ENCODE results near the gene PUS1. TPM values are rescaled to one million over a fixed set of nuclear protein-coding genes. Genes with fewer than 3 reads are reported as not detected.

PUS1 gene
- total and polyA plus RNA-seq, 9 of the 15 experiments (the other 6 are each of a cell fraction or from before 2014, with no cell fraction given), result 1.9 to 90.8 (median 30.0) TPM

DNA sequence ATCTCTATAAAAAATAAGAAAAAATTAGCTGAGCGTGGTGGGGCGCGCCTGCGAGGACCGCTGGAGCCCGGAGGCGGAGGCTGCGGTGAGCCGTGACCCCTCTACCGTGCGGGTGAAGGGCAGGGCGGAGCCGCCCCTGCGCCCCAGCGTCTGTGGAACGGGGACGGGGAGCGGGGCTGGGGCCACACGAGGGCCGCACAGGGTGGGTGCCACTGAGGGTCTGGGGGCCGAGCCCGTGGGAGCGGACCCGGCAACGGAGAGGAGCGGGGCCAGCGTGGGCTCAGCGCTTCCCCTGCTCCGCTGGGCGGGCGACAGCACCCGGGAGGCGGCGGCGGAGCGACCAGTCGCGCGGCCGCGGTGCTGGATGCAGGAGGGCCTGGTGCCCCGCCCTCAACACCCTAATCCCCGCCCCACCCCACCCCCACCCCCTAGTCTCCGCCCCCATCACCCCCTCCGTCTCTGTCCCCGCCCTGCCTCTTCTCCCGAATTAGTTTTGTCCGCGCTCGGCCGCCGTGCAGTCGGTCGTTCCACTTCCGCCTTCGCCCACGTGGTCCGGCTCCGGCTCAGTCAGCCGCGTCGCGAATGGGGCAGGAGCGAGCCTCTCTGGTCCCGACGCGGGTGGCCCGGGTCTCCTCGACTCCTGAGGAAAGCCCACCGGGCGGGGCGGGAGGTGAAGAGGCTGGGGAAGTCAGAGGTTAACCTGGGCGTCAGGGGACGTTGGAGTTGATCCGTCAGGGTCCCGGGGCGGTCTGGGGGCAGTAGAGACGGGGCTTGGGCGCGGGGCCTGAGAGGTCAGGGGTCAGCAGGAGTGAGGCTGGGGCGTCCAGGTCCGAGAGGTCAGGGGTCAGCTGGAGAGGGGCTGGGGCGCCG, at the start of gene PUS1 (continued):
- TF ChIP-seq, protein P1, sequence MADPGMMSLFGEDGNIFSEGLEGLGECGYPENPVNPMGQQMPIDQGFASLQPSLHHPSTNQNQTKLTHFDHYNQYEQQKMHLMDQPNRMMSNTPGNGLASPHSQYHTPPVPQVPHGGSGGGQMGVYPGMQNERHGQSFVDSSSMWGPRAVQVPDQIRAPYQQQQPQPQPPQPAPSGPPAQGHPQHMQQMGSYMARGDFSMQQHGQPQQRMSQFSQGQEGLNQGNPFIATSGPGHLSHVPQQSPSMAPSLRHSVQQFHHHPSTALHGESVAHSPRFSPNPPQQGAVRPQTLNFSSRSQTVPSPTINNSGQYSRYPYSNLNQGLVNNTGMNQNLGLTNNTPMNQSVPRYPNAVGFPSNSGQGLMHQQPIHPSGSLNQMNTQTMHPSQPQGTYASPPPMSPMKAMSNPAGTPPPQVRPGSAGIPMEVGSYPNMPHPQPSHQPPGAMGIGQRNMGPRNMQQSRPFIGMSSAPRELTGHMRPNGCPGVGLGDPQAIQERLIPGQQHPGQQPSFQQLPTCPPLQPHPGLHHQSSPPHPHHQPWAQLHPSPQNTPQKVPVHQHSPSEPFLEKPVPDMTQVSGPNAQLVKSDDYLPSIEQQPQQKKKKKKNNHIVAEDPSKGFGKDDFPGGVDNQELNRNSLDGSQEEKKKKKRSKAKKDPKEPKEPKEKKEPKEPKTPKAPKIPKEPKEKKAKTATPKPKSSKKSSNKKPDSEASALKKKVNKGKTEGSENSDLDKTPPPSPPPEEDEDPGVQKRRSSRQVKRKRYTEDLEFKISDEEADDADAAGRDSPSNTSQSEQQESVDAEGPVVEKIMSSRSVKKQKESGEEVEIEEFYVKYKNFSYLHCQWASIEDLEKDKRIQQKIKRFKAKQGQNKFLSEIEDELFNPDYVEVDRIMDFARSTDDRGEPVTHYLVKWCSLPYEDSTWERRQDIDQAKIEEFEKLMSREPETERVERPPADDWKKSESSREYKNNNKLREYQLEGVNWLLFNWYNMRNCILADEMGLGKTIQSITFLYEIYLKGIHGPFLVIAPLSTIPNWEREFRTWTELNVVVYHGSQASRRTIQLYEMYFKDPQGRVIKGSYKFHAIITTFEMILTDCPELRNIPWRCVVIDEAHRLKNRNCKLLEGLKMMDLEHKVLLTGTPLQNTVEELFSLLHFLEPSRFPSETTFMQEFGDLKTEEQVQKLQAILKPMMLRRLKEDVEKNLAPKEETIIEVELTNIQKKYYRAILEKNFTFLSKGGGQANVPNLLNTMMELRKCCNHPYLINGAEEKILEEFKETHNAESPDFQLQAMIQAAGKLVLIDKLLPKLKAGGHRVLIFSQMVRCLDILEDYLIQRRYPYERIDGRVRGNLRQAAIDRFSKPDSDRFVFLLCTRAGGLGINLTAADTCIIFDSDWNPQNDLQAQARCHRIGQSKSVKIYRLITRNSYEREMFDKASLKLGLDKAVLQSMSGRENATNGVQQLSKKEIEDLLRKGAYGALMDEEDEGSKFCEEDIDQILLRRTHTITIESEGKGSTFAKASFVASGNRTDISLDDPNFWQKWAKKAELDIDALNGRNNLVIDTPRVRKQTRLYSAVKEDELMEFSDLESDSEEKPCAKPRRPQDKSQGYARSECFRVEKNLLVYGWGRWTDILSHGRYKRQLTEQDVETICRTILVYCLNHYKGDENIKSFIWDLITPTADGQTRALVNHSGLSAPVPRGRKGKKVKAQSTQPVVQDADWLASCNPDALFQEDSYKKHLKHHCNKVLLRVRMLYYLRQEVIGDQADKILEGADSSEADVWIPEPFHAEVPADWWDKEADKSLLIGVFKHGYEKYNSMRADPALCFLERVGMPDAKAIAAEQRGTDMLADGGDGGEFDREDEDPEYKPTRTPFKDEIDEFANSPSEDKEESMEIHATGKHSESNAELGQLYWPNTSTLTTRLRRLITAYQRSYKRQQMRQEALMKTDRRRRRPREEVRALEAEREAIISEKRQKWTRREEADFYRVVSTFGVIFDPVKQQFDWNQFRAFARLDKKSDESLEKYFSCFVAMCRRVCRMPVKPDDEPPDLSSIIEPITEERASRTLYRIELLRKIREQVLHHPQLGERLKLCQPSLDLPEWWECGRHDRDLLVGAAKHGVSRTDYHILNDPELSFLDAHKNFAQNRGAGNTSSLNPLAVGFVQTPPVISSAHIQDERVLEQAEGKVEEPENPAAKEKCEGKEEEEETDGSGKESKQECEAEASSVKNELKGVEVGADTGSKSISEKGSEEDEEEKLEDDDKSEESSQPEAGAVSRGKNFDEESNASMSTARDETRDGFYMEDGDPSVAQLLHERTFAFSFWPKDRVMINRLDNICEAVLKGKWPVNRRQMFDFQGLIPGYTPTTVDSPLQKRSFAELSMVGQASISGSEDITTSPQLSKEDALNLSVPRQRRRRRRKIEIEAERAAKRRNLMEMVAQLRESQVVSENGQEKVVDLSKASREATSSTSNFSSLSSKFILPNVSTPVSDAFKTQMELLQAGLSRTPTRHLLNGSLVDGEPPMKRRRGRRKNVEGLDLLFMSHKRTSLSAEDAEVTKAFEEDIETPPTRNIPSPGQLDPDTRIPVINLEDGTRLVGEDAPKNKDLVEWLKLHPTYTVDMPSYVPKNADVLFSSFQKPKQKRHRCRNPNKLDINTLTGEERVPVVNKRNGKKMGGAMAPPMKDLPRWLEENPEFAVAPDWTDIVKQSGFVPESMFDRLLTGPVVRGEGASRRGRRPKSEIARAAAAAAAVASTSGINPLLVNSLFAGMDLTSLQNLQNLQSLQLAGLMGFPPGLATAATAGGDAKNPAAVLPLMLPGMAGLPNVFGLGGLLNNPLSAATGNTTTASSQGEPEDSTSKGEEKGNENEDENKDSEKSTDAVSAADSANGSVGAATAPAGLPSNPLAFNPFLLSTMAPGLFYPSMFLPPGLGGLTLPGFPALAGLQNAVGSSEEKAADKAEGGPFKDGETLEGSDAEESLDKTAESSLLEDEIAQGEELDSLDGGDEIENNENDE (IDR thresholded peaks at IDR 0.05; ENCODE audit: low read depth, low read length), result no peak
- no peak for TF ChIP-seq ZSCAN29 (IDR thresholded peaks at IDR 0.05)
- TF ChIP-seq, protein P2, sequence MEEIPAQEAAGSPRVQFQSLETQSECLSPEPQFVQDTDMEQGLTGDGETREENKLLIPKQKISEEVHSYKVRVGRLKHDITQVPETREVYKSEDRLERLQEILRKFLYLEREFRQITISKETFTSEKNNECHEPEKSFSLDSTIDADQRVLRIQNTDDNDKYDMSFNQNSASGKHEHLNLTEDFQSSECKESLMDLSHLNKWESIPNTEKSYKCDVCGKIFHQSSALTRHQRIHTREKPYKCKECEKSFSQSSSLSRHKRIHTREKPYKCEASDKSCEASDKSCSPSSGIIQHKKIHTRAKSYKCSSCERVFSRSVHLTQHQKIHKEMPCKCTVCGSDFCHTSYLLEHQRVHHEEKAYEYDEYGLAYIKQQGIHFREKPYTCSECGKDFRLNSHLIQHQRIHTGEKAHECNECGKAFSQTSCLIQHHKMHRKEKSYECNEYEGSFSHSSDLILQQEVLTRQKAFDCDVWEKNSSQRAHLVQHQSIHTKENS (CRISPR knock-in tag; IDR thresholded peaks at IDR 0.05), result no peak
- TF ChIP-seq, protein P3, sequence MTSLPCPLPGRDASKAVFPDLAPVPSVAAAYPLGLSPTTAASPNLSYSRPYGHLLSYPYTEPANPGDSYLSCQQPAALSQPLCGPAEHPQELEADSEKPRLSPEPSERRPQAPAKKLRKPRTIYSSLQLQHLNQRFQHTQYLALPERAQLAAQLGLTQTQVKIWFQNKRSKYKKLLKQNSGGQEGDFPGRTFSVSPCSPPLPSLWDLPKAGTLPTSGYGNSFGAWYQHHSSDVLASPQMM (CRISPR knock-in tag; IDR thresholded peaks at IDR 0.05), result no peak
- TF ChIP-seq NEUROD1 (IDR thresholded peaks at IDR 0.05; ENCODE audit: borderline replicate concordance, low read depth, low read length, partially characterized antibody), result peak; percentile 79
- TF ChIP-seq POLR2G (IDR thresholded peaks at IDR 0.05; ENCODE audit: low read depth, low read length), result peak; percentile 93
- TF ChIP-seq ZNF780A (CRISPR knock-in tag; IDR thresholded peaks at IDR 0.05), result no peak
- TF ChIP-seq ZNF146 (CRISPR knock-in tag; IDR thresholded peaks at IDR 0.05; ENCODE audit: unreplicated experiment), result no peak
- TF ChIP-seq HNRNPLL (IDR thresholded peaks at IDR 0.05; ENCODE audit: low read depth, low read length, poor library complexity, severe bottlenecking), result no peak
- no peak for TF ChIP-seq ZNF644 (tag; IDR thresholded peaks at IDR 0.05; ENCODE audit: low read depth)
- no peak for TF ChIP-seq ZNF316 (IDR thresholded peaks at IDR 0.05)
- TF ChIP-seq DNMT1 (IDR thresholded peaks at IDR 0.05), result no peak
- no peak for TF ChIP-seq MCM7 (IDR thresholded peaks at IDR 0.05)
- peak; percentile 80 for TF ChIP-seq SP1 (CRISPR knock-in tag; IDR thresholded peaks at IDR 0.05)
- no peak for TF ChIP-seq TRIM24 (IDR thresholded peaks at IDR 0.05)
- no peak for TF ChIP-seq RHOXF2B (CRISPR knock-in tag; conservative IDR thresholded peaks at IDR 0.05)
- no peak for TF ChIP-seq ZZZ3 (IDR thresholded peaks at IDR 0.05)
